ENCODE measurements around the gene MBLAC2.

Gene MBLAC2

GRCh38 chr5:90446961-90447360 lies 27.6 kb downstream of the MBLAC2 start:
- FAIRE-seq: no peak

GRCh38 chr5:90440644-90441043 lies 33.9 kb downstream of the MBLAC2 start:
- no peak for FAIRE-seq

GRCh38 chr5:90438100-90438499 lies 36.5 kb downstream of the MBLAC2 start:
- FAIRE-seq: no peak

- no peak for FAIRE-seq
Measured at GRCh38 chr5:90437663-90438062, 36.9 kb downstream of the MBLAC2 start.

GRCh38 chr5:90434116-90434714 lies 40.4 kb downstream of the MBLAC2 start:
- FAIRE-seq: no peak

- FAIRE-seq: no peak
Measured at GRCh38 chr5:90424245-90424644, 50.3 kb downstream of the MBLAC2 start.

- FAIRE-seq: no peak
Measured at GRCh38 chr5:90421136-90421535, 53.4 kb downstream of the MBLAC2 start.

- no peak for FAIRE-seq
Measured at GRCh38 chr5:90418214-90418613, 56.4 kb downstream of the MBLAC2 start.

- FAIRE-seq: no peak
Measured at GRCh38 chr5:90410178-90410762, 64.3 kb downstream of the MBLAC2 start.

GRCh38 chr5:90409318-90410177 lies 65.0 kb downstream of the MBLAC2 start, which contains the start of gene CETN3:
Gene CETN3, minus strand, starts transcription at chr5:90409756. Its CDS starts 95 bp downstream, at chr5:90409661.
- FAIRE-seq: peak; percentile 80

- no peak for FAIRE-seq
Measured at GRCh38 chr5:90408571-90409317, 65.8 kb downstream of the MBLAC2 start.

Measured in colon (tissue), 2 donors.